GM13976 (cell line): ENCODE results near the gene SRD5A1.
A peak's percentile ranks its signal among the peaks of the same experiment; 100 is the strongest.

ENCODE experiments used
- DNase-seq: peaks from one replicate; pipeline ENCODE4 v3.0.0; 2012; ENCODE audit warnings: low spot score
- in situ Hi-C: fragments of 300-500 bp; cut with MboI; formaldehyde crosslinking; loops from one replicate; pipeline ENCODE4 v1.12.0; 2022; ENCODE audit warnings: low sequenced_read_pairs, mixed read lengths, inconsistent platforms; ENCODE audit not compliant: unreplicated experiment
- TF ChIP-seq, protein P1 (sequence below): IDR thresholded peaks from 2 replicates; pipeline ENCODE4 v1.5.1; 2012; ENCODE audit warnings: borderline replicate concordance, mild to moderate bottlenecking; ENCODE audit not compliant: insufficient read depth; ENCODE audit errors: extremely low read depth, missing control alignments, control extremely low read depth

Gene SRD5A1

GRCh38 chr5:6704361-6704851 is 71.2 kb downstream of the SRD5A1 start:
- TF ChIP-seq, protein P1, sequence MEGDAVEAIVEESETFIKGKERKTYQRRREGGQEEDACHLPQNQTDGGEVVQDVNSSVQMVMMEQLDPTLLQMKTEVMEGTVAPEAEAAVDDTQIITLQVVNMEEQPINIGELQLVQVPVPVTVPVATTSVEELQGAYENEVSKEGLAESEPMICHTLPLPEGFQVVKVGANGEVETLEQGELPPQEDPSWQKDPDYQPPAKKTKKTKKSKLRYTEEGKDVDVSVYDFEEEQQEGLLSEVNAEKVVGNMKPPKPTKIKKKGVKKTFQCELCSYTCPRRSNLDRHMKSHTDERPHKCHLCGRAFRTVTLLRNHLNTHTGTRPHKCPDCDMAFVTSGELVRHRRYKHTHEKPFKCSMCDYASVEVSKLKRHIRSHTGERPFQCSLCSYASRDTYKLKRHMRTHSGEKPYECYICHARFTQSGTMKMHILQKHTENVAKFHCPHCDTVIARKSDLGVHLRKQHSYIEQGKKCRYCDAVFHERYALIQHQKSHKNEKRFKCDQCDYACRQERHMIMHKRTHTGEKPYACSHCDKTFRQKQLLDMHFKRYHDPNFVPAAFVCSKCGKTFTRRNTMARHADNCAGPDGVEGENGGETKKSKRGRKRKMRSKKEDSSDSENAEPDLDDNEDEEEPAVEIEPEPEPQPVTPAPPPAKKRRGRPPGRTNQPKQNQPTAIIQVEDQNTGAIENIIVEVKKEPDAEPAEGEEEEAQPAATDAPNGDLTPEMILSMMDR: no peak
- DNase-seq: no peak
- in situ Hi-C loops: no loop called here

DNA sequence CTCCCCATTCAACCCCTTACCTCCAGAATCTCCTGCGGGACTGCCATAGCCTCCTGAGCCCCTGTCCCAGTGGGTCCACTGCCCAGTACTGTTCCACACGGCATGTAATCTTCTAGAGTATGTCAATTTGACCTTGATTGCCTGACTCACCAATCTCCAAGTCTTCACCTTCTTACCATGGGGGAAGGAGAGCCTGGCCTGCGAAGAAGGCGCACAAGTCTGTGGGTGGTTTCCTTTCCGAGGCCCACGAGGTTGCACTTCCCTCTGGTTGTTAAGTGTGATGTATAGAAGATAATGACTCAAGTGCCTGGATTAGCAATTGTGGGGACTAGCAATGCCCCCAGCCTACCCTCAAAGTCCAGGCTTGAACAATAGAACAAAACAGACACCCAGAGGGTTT is 71.8 kb downstream of the SRD5A1 start:
- TF ChIP-seq, protein P1: no peak
- peak; percentile 74 for DNase-seq
- in situ Hi-C loops: no loop called here

DNA sequence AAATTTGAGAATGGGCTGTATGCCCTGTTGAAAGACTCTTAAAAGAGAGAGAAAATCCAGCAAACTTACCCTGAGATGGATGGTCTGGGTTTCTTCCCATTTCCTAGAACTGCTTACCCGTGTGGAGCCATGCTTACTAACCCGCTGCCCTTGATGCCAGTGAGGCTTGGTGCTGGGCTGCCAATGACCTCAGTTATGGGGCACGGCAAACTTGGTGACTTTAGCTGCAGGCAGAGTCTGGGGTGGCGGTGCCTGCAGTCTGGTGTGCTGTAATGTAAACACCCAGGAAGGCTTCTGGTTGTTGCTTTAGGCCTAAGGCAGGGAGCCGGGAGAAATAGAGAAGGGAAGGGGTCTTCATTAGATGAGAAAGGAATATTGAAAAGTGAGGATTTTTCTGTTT is 72.7 kb downstream of the SRD5A1 start:
- in situ Hi-C loops: no loop called here
- DNase-seq: no peak
- TF ChIP-seq, protein P1: no peak

GRCh38 chr5:6707852-6708251 is 74.6 kb downstream of the SRD5A1 start:
- no peak for DNase-seq
- in situ Hi-C loops: no loop called here
- TF ChIP-seq, protein P1: no peak

DNA sequence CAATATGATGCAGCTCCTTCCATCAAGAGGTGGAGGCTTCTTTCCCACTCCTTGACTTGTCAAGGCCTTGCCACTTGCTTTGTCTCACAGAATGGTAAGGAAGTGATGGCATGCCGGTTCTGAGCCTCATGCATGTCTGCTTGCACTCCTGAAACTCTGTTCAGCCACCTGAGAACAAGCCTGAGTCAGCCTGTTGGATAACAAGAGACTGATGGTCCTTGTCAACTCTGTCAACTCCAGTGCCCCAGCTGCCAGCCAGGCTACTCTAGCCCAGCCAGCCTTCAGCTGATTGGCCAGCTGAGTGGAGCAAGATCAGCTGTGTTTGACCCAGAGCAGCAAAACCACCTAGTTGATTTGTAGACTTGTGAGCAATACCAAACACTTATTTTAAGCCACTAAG is 75.6 kb downstream of the SRD5A1 start:
- in situ Hi-C loops: no loop called here
- no peak for DNase-seq
- TF ChIP-seq, protein P1: no peak

GRCh38 chr5:6710070-6710469 is 76.8 kb downstream of the SRD5A1 start:
- no peak for DNase-seq
- TF ChIP-seq, protein P1: no peak
- in situ Hi-C loops: no loop called here

DNA sequence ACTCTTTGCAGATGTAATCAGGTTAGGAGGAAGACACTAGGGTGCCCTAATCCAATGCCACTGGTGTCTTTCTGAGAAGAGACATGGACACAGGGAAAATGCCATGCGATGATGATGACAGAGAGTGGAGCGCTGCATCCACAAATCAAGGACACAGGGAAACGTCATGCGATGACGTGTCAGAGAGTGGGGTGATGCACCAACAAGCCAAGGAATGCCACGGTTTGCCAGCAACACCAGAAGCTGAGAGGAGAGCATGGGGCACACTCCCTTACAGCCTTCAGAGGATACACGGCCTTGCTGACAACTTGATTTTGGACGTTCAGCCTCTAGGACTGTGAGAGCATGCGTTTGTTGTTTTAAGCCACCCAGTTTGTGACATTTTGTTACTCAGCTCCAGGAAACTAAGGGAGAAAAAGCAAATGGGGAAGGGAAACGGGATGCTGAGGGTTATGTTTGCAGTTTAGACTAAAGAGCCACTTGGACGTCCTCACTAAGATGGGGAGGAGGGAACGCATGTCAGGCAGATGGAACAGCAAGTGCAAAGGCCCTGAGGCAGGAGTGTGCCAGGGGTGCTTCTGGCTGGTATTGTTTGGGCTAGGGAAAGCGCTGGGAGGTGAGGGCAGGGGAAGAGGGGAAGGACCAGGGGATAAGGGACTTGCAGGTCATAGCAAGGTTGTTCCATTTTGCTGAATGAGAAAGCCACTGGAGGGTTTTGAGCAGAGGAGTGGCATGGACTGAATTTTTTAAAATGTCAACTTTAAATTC is 77.5 kb downstream of the SRD5A1 start:
- TF ChIP-seq, protein P1: no peak
- in situ Hi-C loops: no loop called here

More for the DNA sequence above, 77.5 kb downstream of the SRD5A1 start:
- DNase-seq: no peak
